ENCODE data around the gene UBE2J2. TPM values are rescaled to one million over a fixed set of nuclear protein-coding genes. Genes with fewer than 3 reads are reported as not detected.
A peak's percentile ranks its signal among the peaks of the same experiment; 100 is the strongest.

The UBE2J2 gene
- 71.9 TPM for total RNA-seq (ENCODE audit: unreplicated experiment)
- long read RNA-seq, transcript UBE2J2-202 (7 exons, 1,733 nt) = major isoform, 23 of 32 reads
- long read RNA-seq, partial matches to known transcripts = 1 of 32 reads
- long read RNA-seq, other reads (novel, unspliced or antisense) = 5 of 32 reads

GRCh38 chr1:1273512-1274298 lies at the start of gene UBE2J2:
Gene UBE2J2 (minus strand): TSS chr1:1273854. CDS start chr1:1267992, 5,862 bp downstream.
- H3K27me3 Mint-ChIP-seq (ENCODE audit: unreplicated experiment) = peaks cover 22% of the 10 kb centered on the region
- TF ChIP-seq CTCF (IDR thresholded peaks at IDR 0.05; ENCODE audit: unreplicated experiment) = no peak
- peak; percentile 96 for DNase-seq (ENCODE audit: low spot score)
- peak within 1 kb of the TSS; percentile 88 for H3K27ac Mint-ChIP-seq (ENCODE audit: unreplicated experiment)
- H3K4me1 Mint-ChIP-seq (ENCODE audit: unreplicated experiment) = peaks cover 32% of the 10 kb centered on the region
- H3K36me3 Mint-ChIP-seq (ENCODE audit: low read depth, unreplicated experiment) = peaks cover 17% of the 10 kb centered on the region
- H3K4me3 Mint-ChIP-seq (ENCODE audit: unreplicated experiment) = peak within 1 kb of the TSS; percentile 95
- no peaks in the 10 kb centered on the region for H3K9me3 Mint-ChIP-seq (ENCODE audit: unreplicated experiment)

- peaks cover 12% of the 10 kb centered on the region for H3K27me3 Mint-ChIP-seq (ENCODE audit: unreplicated experiment)
- no peak for DNase-seq (ENCODE audit: low spot score)
- no peaks in the 10 kb centered on the region for H3K9me3 Mint-ChIP-seq (ENCODE audit: unreplicated experiment)
- peak overlapping the region; percentile 94 for H3K4me3 Mint-ChIP-seq (ENCODE audit: unreplicated experiment)
- no peak overlapping the region for H3K27ac Mint-ChIP-seq (ENCODE audit: unreplicated experiment)
- peaks cover 16% of the 10 kb centered on the region for H3K4me1 Mint-ChIP-seq (ENCODE audit: unreplicated experiment)
- TF ChIP-seq CTCF (IDR thresholded peaks at IDR 0.05; ENCODE audit: unreplicated experiment) = no peak
- peaks cover 11% of the 10 kb centered on the region for H3K36me3 Mint-ChIP-seq (ENCODE audit: low read depth, unreplicated experiment)
Observed at GRCh38 chr1:1322952-1323351, 49.3 kb upstream of the UBE2J2 start.

- H3K4me1 Mint-ChIP-seq (ENCODE audit: unreplicated experiment) = peaks cover 17% of the 10 kb centered on the region
- no peaks in the 10 kb centered on the region for H3K9me3 Mint-ChIP-seq (ENCODE audit: unreplicated experiment)
- no peak for DNase-seq (ENCODE audit: low spot score)
- peak overlapping the region; percentile 56 for H3K4me3 Mint-ChIP-seq (ENCODE audit: unreplicated experiment)
- peaks cover 11% of the 10 kb centered on the region for H3K36me3 Mint-ChIP-seq (ENCODE audit: low read depth, unreplicated experiment)
- TF ChIP-seq CTCF (IDR thresholded peaks at IDR 0.05; ENCODE audit: unreplicated experiment) = no peak
- peaks cover 12% of the 10 kb centered on the region for H3K27me3 Mint-ChIP-seq (ENCODE audit: unreplicated experiment)
- H3K27ac Mint-ChIP-seq (ENCODE audit: unreplicated experiment) = no peak overlapping the region
Observed at GRCh38 chr1:1322418-1322817, 48.8 kb upstream of the UBE2J2 start.

- no peak overlapping the region for H3K27ac Mint-ChIP-seq (ENCODE audit: unreplicated experiment)
- no peaks in the 10 kb centered on the region for H3K9me3 Mint-ChIP-seq (ENCODE audit: unreplicated experiment)
- peaks cover 14% of the 10 kb centered on the region for H3K36me3 Mint-ChIP-seq (ENCODE audit: low read depth, unreplicated experiment)
Observed at GRCh38 chr1:1321477-1321876, 47.8 kb upstream of the UBE2J2 start.

More at GRCh38 chr1:1321477-1321876, 47.8 kb upstream of the UBE2J2 start:
- H3K27me3 Mint-ChIP-seq (ENCODE audit: unreplicated experiment) = peaks cover 12% of the 10 kb centered on the region
- H3K4me1 Mint-ChIP-seq (ENCODE audit: unreplicated experiment) = peaks cover 19% of the 10 kb centered on the region
- no peak for DNase-seq (ENCODE audit: low spot score)
- no peak overlapping the region for H3K4me3 Mint-ChIP-seq (ENCODE audit: unreplicated experiment)
- TF ChIP-seq CTCF (IDR thresholded peaks at IDR 0.05; ENCODE audit: unreplicated experiment) = no peak

Measured in endothelial cell (in vitro differentiated cells).